NCI-H2196 treated with DMSO at 0.1 percent for 48 hours (cell line): Measurements from ENCODE around the gene BRD3OS.
A peak's percentile ranks its signal among the peaks of the same experiment; 100 is the strongest.

Experiments
- DNase-seq: peaks from one replicate; lab custom pipeline; 2025; ENCODE audit not compliant: unreplicated experiment; lab: John Stamatoyannopoulos, UW

The BRD3OS gene

DNA sequence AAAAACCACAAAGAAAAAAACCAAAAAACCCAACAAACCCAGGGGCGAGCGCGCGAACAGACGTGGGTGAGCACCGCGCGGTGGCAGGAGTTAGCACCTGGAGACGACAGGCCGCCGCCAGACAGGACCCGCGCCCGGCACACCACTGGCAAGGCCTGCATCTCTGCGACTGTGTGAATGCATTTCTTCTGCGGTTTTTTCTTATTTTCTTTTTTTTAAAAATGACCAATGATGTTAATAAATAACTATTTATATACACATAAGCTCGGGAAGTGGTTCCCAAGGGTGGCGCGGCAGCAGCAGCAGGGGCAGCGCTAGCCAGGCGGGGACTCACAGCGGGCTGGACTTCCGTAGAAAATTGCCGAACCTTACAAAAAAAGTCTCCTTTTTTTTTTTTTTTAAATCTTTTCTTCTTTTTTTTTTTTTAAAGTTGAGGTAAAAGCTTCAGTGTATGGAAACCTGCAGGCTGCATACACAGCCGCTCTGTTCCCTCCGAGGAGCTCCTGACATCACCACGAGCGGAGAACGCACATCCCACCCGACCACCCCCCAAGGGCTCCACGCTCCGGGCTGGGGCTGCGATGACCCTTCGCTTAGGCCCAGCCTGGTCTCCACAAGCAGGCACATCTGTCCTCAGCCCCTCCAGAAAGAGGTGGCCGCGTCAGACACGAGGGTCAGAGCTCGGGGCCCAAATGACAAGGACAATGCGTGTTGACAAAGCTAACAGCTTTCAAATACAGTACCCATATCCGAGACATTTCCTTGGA lies 7.4 kb downstream of the BRD3OS start:
- DNase-seq: no peak

- DNase-seq: no peak
Measured at GRCh38 chr9:134033516-134034214, 8.4 kb downstream of the BRD3OS start.

- no peak for DNase-seq
Measured at GRCh38 chr9:134034215-134035040, 9.1 kb downstream of the BRD3OS start.

DNA sequence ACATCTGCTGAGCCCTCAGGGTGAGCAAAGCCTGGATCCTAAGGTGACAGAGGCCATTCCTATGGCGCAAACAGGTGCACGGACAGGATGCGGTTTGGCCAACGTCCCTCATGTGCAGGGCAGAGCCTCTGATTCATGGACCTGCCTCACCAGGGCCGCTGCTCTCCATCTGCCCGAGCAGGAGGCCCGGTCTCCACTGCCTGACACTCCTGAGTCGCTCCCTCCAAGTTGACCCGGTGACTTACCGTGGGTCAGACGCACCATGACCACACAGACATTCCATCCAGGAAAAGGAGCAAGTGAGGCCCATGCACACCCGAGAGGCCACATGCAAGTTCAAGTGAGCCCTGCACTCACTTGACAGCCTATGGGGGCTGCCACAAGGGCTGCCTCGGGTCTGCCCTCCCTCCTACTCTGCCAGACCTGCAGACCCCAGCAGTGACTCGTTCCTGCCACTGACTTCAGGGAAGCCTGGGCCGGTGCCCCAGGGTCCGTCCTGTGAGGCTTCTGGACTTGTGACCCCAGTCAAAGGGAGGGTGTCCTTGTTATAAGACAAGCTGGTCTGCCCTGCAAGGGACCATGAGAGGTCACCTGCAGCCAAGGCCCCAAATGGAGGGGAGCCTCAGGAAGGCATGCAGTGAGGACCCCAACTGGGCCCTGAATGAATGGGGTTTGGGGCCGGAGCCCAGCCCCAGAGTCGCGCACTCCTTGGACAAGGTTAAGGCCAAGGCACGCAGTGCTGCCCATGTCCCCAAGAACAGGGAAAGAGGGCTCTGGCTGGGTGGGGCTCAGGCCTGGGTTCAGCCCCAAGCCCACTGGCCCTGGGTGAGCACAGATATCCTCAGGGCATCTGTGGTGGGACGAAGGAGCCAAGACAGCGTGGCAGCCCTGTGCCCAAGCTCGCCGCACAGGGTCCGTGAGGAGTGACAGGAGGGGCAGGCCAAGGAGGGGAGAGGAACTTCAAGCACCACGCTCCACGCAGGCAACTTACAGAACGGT lies 10.1 kb downstream of the BRD3OS start:
- DNase-seq: no peak

DNA sequence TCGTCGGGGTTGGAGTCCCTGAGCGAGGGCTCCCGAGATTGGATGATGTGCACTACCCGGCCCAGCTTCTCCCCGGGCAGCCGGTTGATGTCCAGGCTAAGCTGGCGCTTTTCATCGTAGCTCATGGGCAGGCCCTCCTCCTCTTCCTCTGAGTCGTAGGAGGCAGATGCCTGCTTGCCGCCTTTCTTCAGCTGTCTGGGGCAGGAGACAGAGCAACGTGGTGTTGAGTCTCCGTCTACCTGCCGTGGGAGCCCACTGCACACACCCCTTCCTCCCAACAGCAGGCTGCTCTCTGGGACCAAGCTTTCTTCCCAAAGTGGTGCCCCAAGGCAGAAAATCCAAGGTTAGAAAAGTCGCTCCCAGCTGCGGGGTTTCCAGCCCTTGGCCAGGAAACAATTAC lies 10.8 kb downstream of the BRD3OS start:
- DNase-seq: no peak

DNA sequence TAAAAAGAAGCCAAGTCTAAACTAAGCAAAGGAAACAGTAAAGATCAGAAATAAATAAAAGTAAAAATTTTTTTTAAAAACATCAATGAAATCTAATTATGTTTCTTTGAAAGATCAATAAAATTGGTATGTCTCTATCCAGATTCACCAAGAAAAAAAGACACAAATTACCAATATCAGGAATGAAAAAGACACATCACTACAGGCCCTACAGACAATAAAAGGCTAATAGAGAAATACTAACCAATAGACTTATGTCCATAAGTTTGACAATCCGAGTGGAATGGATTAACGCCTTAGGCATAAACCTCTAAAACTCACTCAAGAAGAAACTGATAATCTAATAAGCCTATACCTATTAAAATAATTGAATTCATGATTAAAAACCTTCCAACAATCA lies 12.4 kb downstream of the BRD3OS start:
- DNase-seq: no peak

DNA sequence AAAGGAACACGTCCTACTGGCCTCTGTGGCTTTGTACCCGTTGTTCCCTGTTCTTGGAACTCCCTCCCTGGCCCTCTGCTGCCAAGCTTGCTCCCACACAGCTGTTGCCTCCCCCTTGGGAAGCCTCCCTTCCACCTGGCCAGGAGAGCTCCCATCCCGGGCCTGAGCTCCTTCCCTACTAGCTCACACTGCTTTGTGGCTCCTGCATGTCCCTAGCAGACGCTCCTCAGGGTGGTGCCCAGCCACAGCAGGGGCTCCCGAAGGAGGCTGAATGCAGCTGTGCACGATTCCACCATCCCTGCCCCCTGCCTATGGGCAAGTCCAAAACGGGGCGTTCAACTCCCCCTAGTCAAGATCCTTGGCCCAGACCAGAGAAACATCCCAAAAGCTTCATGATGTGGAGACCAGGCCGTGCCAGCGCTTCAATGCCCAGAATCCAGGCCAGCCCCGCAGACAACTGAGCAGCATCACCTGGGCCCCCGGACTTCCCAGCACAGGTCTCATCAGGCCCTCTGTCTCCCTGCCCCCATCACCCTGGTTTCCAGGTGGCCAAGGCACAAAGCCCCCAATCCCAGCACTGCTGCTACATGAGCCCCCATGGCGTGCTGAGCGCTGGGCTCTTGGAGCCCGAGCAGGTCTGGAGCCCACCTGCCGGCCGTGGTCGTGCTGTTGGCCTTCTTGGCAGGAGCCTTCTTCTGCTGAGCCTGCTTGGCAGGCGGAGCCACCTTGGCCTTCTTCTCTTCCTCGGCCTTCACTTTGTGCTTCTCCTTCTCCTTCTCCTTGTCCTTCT lies 14.3 kb downstream of the BRD3OS start:
- no peak for DNase-seq

- DNase-seq: no peak
Measured at GRCh38 chr9:134040176-134040565, 14.9 kb downstream of the BRD3OS start.

DNA sequence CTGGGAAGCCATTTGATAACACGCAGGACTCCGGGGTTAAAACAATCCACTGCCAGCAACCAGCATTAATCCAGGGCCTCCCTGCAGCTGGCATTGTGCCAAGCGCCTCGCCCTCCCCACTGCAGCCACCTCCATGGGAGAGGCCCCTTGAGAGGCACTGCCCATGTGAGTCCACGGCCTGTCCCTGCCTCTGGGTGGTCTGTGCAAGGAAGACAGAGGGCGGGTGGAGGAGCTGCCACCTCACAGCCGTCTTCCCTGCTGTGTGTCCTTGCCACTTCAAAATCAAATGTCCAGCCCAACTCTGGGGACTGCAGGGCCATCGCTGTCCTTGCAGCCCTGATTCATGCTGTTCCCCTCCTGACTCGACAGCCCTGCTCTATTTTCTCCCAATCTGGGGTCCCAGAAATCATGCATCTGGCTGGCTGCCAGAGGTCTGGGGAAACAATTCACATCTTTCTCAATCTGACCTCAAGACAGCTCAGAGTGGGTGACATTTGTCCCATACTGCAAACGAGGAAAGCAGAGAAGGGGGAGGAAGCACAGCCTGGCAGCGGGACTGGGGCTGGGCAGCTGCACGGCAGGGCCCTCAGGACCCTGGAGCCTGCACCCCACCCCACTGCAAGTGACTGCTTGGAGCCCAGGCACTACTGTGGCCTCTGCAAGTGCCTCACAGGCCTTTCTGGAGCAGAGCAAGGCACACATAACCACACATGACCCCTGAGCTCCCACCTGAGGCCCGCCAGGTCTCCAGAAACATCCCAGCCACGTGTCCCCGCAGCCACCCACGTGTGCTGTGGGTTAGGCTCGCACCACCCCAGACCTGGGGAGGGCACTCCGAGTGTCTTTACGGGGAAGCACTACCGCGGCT lies 15.7 kb downstream of the BRD3OS start:
- no peak for DNase-seq

DNA sequence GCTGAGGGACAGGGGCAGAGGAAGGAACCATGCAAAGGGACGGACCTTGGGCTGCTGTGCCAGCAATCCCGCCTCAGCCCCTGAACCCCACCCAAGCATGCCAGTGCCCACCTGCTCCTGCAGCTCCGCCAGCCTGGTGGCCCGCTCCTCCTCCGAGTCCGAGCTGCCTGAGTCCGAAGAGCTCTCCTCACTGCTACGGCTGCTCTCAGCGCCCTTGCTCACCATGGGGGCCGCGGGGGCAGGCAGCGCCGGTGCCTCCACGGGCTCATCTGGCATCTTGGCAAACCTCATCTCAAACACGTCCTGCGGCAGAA lies 16.3 kb downstream of the BRD3OS start:
- DNase-seq: no peak

- no peak for DNase-seq
Measured at GRCh38 chr9:134043531-134043988, 18.3 kb downstream of the BRD3OS start.

DNA sequence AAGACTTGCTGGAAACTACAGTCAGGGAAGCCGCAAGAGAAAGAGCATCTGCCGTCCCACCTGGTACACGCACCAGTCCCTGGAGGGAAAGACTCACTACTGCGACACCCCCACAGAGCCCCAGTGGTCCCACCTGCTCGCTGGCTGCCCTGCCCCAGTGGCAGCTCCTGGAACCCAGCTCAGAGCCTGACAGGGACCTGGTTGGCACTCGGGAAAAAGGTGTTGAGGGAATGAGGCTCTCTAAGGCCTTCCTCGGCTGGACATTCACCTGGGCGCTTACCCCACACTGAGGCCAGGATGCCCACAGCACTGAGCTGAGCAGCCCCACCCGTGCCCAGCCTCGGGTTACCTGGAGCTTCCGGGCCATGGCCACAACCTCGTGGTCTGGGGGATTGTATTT lies 19.7 kb downstream of the BRD3OS start:
- DNase-seq: no peak

DNA sequence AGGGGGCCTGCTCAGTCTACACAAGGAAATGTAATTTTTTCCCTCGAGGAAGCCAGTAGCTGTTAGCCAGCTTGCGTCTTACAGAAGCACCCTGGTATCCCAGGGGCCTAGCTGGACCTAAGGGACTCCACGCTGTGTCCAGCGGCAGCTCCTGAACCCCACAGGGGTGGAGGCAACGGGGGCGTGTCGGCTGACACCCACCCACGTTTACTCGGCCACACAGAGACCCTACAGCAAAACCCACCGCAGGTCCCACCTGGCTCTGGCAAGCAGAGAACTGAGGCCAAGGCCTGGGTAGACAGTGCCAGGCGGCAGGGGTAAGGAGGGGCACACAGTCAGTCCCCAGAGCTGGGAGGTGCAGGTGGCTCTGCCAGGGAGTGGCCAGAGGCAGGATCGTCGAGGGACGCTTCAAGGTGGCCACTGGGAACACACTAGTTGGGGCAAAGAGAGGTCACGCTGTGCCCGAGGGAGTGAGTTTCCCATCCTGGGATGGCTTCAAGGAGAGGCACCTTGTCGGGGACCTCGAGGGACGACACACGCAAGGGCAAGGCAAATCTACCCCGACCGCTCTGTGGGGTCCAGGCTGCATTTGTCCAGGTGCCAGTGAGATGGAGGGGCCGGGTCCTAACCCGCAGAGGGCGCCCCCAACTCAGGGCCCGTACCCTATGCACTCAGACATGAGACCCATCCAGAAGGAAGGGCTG lies 20.7 kb downstream of the BRD3OS start:
- DNase-seq: no peak

GRCh38 chr9:134046894-134047681 lies 21.8 kb downstream of the BRD3OS start:
- DNase-seq: no peak

DNA sequence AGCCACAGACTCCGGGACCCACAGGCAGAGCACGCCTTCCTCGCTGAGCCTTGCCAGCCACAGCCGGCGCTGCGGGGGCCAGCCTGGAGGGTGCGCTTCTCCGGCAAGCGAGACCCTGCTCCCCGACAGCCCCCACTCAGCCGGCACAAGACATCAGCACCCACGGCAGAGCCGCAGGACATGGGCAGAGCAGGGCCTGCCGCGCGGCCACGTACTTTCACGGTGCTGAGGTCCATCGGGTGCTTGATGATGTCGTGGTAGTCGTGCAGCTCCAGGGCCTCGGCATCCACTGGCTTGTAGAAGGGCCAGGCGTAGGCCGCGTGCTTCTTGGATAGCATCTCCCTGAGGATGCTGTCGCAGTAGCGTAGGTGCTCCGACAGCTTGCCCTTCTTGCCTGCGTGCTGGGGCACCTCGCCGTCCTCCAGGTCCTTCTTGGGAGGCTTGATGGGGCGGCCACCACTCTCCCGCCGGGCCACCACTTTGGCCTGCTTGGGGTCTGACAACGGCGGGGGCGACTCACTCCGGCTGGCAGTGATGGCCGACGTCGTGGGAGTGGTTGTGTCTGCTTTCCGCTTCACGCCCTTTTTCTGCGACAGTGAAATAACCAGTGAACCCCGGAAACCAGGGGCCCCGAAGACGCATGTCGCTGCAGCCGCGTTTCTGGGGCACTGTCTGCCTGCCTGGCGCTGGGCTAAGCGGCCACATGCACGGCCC lies 22.7 kb downstream of the BRD3OS start:
- DNase-seq: no peak

DNA sequence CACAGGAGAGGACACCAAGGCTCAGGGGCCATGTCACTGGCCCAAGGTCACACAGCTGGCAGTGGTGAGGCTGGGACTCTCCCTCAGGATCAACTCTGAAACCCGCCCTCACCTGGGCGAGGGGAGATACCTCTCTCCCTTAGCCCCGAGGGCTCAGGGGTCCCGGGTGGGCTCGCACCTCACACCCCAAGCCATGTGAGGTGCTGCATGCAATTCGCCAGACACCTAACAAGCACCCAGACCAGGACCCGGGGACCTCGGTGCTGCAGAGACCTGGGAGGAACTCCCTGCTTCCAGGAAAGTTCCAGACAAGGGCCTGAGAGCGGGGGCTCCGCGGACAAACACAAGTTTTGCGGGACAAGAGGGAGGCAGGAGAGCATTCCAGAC lies 23.3 kb downstream of the BRD3OS start:
- DNase-seq: no peak

DNA sequence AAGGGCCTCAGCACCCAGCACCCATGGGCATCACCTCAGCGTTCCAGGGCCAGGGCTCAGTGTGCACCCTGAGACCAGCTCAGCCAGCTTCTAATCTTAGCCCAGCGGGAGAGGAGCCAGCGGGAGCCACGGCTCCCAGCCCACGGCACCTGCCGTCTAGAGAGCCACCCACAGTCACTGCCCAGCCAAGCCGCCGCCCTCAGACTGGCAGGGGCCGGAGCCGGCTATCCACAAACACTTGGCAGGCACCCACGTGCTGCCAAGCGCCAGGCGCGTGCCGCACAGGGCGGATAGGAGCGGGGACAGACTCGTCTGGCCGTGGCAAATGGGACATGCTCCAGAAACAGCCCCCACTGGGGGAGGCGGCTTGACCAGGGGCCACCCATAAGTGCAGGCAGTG lies 24.0 kb downstream of the BRD3OS start:
- DNase-seq: peak; percentile 37
